NCI-H1105 (cell line): ENCODE results near the gene PNO1.
"Not testable (repeated sequence)": the region's sequence is repeated elsewhere in the genome, so short reads cannot be mapped to it uniquely, and the experiment has no call there.

Source experiments
- DNase-seq: peaks from one replicate; lab custom pipeline; 2025; lab: John Stamatoyannopoulos, UW

The PNO1 gene

DNA sequence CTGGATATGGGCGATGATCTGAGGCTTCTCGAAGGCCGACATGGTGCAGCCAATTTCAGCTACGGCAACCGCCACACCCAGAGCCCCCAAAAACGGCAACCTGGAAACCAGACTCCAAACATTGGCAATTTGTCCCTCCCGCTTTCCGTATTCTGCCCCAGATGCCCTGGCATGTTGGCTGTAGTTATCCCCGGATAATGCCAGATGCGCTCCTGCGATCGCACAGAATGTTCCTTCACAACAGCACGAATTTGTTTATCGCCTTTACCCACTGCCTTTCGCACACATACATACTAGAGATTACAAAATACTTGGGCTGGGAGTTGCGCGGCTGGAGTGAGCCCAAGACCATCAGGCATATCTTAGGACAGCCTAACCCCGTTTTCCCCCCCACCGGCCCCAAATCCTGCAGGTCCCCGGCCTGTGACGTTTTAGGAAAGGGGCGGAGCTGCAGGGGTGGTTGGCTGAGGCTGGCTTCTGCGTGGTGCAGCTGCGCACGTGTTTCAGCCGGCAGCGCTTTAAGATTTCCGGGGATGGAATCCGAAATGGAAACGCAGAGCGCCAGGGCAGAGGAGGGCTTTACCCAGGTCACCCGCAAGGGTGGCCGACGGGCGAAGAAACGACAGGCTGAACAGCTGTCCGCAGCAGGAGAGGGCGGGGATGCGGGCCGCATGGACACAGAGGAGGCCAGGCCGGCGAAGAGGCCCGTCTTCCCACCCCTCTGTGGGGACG lies at the start of gene PNO1:
PNO1 (plus strand) TSS at position 487 of the 732 bp plus-strand sequence; CDS start at position 534, 47 bp downstream.
- peak; percentile 87 for DNase-seq

DNA sequence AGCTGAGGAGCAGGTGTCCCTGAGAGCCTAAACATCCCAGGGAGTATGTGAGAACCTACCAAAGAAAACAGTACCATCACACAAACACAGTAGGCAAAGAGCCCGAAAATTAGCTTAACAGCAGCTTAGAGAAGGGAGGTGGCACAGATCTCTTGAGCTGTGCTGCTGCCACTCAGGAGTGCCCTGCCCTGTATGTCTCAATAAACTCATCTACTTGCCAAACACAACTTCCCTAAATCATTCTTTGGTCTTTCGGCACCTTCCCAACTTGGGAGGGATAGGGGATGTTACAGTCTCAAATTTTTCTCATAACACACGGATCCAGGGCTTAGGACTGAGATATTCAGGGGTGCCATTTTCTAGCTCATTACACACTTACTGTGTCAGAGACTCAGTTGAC lies 49.6 kb upstream of the PNO1 start:
- DNase-seq: no peak

GRCh38 chr2:68110102-68110501 lies 47.6 kb upstream of the PNO1 start:
- no peak for DNase-seq

GRCh38 chr2:68115965-68116364 lies 41.7 kb upstream of the PNO1 start:
- no peak for DNase-seq

- DNase-seq: not testable (repeated sequence)
These were observed 39.8 kb upstream of the PNO1 start for GRCh38 chr2:68117922-68118321.

GRCh38 chr2:68118816-68119215 lies 38.9 kb upstream of the PNO1 start:
- no peak for DNase-seq

DNA sequence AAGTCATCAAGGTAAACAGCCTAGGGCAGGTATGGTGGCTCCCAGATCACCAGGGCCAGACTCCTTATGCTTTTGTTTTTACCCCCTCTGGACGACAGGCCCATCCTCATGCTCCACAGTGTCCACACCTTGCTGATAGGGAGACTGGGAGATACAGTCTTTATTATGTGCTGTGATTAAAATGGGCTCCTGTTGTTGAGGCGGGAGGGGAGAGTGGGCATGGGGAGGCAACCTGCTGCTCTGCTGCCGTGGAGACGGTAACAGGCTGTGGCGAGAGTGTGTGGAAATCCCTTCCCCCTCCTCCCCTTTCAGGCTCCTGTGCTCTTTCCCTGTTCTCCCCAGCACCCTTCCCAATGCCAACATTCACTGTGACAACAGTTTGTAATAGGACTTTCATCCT lies 38.2 kb upstream of the PNO1 start:
- DNase-seq: no peak

GRCh38 chr2:68121873-68122679 lies 35.6 kb upstream of the PNO1 start:
- DNase-seq: peak; percentile 60

DNA sequence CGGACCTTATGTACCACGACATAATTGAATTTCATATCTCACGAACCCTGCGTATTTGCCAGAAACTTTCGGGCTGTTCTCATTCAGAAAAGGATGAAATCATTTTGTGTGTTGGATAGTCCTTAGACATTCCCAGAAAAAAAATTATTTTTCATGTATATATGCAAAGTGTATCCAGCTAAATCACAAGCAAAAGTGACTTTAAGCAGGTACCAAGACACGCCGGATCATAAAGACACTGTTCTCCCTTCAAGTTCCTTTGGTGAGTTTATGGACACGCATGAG lies 35.1 kb upstream of the PNO1 start:
- no peak for DNase-seq

DNA sequence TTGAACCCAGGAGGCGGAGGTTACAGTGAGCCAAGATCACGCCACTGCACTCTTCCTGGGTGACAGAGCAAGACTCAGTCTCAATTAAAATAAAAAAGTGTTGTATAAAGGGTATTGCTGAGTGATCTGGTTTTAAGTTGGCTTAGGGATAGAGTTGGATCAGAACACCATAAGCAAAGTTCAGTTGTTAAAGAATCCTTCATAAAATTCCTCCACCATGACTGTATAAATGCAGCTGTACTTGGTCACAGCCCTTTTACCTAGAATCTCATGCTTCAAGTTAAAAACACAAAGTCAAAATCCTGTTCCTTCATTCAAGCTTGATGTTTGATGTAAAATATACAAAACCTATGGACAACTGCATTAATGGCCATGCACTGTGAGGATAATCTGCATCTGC lies 33.4 kb upstream of the PNO1 start:
- DNase-seq: no peak

GRCh38 chr2:68125821-68126220 lies 31.9 kb upstream of the PNO1 start:
- DNase-seq: no peak

DNA sequence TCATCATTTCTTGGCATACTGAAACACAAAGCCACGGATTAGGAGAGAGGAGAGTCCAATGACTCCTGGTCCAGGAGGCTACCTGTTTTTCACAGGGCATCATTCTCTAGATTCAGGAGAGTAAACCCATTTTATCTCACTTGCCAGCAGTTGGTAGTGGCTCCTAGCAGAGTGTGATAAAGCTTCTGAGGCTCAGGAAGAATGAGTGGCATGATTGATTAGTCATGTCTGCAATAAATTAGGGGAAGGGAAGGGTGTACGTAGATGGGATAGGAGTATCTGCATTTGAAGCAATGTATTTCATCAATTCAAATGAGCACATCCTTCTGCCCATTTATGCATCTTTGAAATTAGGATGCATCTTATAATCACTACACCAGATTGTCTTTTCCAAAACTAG lies 31.1 kb upstream of the PNO1 start:
- no peak for DNase-seq

- DNase-seq: no peak
These were observed 30.1 kb upstream of the PNO1 start for GRCh38 chr2:68127358-68128242.

DNA sequence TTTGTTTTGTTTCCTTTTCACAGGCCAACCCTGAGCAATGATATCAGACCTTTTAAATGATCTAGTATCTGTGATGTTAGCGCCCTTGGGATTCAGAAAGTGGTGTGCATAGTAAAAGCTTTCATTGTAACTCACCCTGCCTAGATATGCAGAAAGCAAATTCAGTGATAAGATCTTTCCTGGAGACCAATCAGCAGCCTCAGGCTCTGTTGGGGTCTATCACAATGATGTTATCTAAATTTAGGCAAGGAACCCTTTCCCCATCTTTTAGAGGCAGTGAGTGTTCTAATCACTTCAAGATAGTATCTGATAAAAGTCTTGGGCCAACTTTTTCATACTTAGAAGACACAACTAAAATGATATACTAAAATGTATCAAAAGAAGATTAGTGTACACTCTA lies 23.6 kb upstream of the PNO1 start:
- no peak for DNase-seq

- no peak for DNase-seq
These were observed 23.1 kb upstream of the PNO1 start for GRCh38 chr2:68134554-68134953.

DNA sequence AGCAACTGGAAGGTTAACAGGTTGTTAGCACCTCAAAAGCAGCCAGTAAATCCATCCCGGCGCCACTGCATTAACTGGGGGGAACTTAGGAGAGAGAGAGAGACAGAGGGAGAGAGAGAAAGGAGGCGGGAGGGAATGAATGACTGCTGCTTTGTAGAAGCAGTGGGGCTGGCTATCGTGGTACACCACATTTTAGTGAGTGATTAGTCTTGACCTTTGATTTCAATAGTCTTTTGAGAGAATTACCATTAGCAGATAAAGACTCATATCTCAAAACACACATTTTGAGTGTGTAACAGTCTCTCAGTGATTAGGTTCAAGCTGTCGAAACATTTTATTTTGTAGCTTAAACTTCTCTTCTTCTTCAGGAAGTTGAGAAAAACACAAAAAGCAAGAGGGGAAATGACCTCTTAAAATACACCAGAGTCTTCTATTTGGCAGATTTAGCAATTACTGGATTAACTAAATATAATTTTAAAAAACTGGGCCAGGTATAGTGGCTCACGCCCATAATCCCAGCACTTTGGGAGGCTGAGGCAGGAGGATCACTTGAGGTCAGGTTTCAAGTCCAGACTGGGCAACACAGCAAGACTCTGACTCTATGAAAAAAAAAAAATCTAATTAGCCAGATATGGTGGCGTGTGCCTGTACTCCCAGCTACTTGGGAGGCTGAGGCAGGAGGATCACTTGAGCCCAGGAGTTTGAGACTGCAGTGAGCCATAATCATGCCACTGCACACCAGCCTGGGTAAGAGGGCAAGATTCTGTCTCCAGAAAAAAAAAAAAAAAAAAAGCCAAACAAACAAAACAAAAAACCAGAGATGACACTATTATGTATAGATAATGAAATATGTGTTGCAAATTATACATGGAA lies 22.0 kb upstream of the PNO1 start:
- DNase-seq: no peak

DNA sequence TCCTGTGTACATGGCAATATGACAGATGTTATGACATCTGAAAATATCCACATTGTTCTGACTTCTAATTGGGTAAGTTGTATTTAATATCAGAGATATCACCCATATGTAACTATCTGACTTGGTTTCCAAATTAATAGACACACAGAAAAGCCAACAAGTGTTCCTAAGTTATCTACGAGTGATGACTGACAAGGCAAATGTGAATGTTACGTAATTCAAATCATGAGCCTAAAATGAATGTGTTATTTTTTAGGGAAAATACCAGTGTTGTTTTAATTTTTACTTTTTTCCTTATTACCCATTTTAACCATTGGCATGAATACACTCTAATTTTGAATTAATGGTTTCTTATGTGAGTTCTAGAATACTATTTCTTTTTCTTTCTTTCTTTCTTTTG lies 15.8 kb upstream of the PNO1 start:
- DNase-seq: no peak

GRCh38 chr2:68151037-68151436 lies 6.7 kb upstream of the PNO1 start:
- DNase-seq: no peak

DNA sequence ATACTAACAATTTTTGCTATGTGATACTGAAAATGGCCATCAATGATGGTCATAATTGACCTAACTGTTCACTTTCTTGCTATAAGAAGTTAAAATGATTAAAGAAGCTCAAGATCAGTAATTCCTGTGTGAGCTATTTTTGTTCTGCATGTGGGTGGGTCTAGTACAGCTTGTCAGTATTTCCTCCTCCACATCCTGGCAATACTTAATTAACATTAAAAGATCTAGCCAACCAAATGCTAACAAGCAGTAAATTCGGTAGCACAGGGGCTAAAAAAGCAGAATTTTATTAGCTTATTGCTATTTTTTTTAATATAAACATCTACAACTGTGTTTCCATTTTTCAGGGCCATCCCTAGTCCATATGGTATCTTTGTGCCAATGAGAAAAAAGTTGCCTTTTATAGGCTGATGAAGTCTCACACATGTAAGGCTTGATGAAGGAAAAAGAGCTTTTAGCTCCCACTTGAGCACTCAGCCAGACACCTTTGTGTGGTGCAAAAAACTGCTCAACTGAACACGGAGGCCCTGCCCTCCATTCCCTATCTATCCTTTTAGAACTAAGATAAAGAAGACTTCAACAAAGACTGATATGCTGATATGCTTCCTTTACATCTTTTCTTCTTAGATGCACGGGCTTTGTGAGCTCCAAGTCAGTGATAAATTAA lies 4.9 kb upstream of the PNO1 start:
- no peak for DNase-seq

DNA sequence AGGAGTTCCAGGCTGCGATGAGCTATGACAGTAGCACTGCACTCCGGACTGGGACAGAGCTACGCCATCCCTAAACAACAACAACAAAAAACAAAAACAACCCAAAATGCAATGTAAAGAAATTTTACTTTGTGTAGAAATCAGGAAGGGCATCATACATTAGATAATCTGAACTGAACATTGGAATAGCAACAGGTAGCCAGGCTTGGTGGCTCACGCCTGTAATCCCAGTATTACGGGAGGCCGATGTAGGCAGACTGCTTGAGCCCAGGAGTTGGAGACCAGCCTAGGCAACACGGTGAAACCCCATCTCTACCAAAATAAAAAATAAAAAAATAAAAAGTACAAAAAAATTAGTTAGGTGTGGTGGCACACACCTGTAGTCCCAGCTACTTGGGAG lies 2.1 kb upstream of the PNO1 start:
- no peak for DNase-seq

- DNase-seq: no peak
These were observed 1.3 kb upstream of the PNO1 start for GRCh38 chr2:68156419-68156818.
